ENCODE results near the gene KLLN.

DNA sequence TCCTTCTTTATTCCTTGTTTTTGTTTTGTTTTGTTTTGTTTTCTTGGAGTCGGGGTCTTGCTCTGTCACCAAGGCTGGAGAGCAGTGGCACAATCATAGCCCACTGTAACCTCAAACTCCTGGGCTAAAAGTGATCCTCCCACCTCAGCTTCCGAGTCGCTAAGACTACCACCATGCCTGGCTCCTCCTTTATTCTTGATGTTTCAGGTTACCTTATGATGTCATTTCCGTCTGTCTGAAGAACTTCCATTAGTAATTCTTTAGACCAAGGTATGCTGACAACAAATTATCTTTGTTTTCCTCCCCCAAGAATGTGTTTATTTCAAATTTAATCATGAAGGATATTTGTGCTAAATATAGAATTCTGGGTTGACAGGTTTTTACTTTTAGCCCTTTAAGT, 27.2 kb downstream of the KLLN start:
- TF ChIP-seq MAZ (IDR thresholded peaks at IDR 0.05; ENCODE audit: borderline replicate concordance, low read depth, low read length) (no peak), MAZ (CRISPR knock-in tag; IDR thresholded peaks at IDR 0.05; ENCODE audit: low read depth) (no peak), DRAP1 (CRISPR knock-in tag; IDR thresholded peaks at IDR 0.05) (no peak), ZZZ3 (CRISPR knock-in tag; IDR thresholded peaks at IDR 0.05; ENCODE audit: borderline replicate concordance) (no peak), ASH2L (IDR thresholded peaks at IDR 0.05; ENCODE audit: insufficient read length, low read depth, low read length) (no peak), CTCF (CRISPR knock-in tag; IDR thresholded peaks at IDR 0.05) (no peak), ZNF557 (CRISPR knock-in tag; IDR thresholded peaks at IDR 0.05) (no peak), RELA (CRISPR knock-in tag; IDR thresholded peaks at IDR 0.05) (no peak), RAD21 (CRISPR knock-in tag; IDR thresholded peaks at IDR 0.05) (no peak), ELK4 (CRISPR knock-in tag; IDR thresholded peaks at IDR 0.05; ENCODE audit: borderline replicate concordance) (no peak), NFIC (IDR thresholded peaks at IDR 0.05; ENCODE audit: low read length) (no peak), TOE1 (CRISPR knock-in tag; IDR thresholded peaks at IDR 0.05) (no peak), ZNF10 (CRISPR knock-in tag; IDR thresholded peaks at IDR 0.05; ENCODE audit: borderline replicate concordance, low read depth) (no peak)
- TF ChIP-seq, protein P1, sequence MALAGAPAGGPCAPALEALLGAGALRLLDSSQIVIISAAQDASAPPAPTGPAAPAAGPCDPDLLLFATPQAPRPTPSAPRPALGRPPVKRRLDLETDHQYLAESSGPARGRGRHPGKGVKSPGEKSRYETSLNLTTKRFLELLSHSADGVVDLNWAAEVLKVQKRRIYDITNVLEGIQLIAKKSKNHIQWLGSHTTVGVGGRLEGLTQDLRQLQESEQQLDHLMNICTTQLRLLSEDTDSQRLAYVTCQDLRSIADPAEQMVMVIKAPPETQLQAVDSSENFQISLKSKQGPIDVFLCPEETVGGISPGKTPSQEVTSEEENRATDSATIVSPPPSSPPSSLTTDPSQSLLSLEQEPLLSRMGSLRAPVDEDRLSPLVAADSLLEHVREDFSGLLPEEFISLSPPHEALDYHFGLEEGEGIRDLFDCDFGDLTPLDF (CRISPR knock-in tag; IDR thresholded peaks at IDR 0.05), result no peak
- TF ChIP-seq, protein P2, sequence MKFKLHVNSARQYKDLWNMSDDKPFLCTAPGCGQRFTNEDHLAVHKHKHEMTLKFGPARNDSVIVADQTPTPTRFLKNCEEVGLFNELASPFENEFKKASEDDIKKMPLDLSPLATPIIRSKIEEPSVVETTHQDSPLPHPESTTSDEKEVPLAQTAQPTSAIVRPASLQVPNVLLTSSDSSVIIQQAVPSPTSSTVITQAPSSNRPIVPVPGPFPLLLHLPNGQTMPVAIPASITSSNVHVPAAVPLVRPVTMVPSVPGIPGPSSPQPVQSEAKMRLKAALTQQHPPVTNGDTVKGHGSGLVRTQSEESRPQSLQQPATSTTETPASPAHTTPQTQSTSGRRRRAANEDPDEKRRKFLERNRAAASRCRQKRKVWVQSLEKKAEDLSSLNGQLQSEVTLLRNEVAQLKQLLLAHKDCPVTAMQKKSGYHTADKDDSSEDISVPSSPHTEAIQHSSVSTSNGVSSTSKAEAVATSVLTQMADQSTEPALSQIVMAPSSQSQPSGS (CRISPR knock-in tag; IDR thresholded peaks at IDR 0.05), result no peak

Data from HepG2 (cell line).